Uterus (tissue), 2 donors: ENCODE results near the gene MLC1.

ENCODE experiments used
- CTCF ChIP-seq, 4 experiments: fragments of 200-600 bp in 2 of 4; fragments of 450-650 bp in 2 of 4; sonication (generic) in 2 of 4; IDR thresholded peaks; one replicate each; pipeline ENCODE4 v1.5.1; 2016 to 2019; ENCODE audit warnings: antibody characterized with exemption in 4 of 4, mild to moderate bottlenecking in 2 of 4, moderate library complexity in 1 of 4
- POLR2A ChIP-seq, 2 donors: fragments of 450-650 bp; IDR thresholded peaks; one replicate each; pipeline ENCODE4 v1.6.1; 2016; ENCODE audit warnings: antibody characterized with exemption in 2 of 2, mild to moderate bottlenecking in 1 of 2, moderate library complexity in 1 of 2

DNA sequence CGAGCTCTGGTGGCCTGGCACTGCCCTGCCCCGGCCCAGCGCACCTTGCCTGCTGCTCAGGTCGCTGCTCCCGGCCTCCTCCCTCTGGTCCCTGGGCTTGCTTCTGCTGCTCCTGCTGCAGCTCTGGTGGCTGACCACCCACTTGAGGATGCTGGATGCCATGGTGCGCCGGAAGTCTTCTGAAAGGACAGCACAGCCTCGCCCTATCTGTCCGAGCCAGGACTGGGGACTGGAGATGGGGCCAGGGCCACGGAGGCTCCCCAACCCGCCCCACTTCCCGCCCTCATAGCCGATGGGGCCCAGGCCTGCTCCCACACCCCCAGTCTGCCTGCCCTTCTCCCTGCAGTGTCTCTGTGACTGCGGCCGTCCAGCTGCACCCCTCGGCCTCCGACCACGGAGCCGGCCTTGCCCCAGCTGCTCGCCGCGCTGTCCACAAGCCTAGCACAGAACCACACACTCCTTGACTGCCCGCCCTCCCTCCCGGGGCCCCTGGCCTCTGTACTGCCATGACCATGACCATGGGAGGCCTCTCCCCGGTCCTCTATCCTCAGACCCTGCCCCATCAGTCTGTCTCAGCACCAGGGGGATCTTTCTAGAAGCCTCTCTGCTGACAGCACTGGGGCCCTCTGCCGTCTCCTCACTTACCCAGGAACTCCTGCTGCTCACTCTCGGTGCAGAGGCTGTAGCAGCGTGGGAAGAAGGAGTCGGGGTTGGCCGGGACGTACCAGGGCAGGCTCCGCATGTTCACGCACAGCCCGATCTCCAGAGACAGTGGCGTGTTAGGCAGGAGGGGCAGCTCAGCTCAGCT is 39.8 kb downstream of the MLC1 start:
- TF ChIP-seq CTCF (IDR thresholded peaks at IDR 0.05) (no peak), POLR2A (IDR thresholded peaks at IDR 0.05) (no peak)
